ENCODE measurements around the gene PCDHA8. TPM values are rescaled to one million over a fixed set of nuclear protein-coding genes. Genes with fewer than 3 reads are reported as not detected.
"Not testable (repeated sequence)": the region's sequence is repeated elsewhere in the genome, so short reads cannot be mapped to it uniquely, and the experiment has no call there.

PCDHA8 gene
- total RNA-seq, 1 donor from 2014 or later: 0.52 TPM

DNA sequence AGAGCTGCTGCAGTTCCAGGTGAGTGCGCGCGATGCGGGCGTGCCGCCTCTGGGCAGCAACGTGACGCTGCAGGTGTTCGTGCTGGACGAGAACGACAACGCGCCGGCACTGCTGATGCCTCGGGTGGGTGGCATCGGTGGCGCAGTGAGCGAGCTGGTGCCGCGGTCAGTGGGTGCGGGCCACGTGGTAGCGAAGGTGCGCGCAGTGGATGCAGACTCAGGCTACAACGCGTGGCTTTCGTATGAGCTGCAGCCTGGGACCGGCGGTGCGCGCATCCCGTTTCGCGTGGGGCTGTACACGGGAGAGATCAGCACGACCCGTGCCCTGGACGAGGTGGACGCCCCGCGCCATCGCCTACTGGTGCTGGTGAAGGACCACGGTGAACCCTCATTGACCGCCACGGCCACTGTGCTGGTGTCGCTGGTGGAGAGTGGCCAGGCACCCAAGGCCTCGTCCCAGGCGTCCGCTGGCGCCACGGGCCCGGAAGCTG, 38.2 kb upstream of the PCDHA8 start:
- no peak overlapping the region for H3K9ac ChIP-seq (ENCODE audit: low read depth in 1 of 3, low read length in 3 of 3)
- H3K4me1 ChIP-seq (ENCODE audit: control insufficient read depth in 3 of 3, insufficient read depth in 3 of 3, low read length in 3 of 3): no peaks in the 10 kb centered on the region
- H3K9me3 ChIP-seq (ENCODE audit: control insufficient read depth in 3 of 3, low read length in 3 of 3): peaks cover 9 to 22% (median 12%) of the 10 kb centered on the region in 3 donors
- peaks cover 0 to 9% (median 0%) of the 10 kb centered on the region in 3 donors for H3K27me3 ChIP-seq (ENCODE audit: control insufficient read depth in 3 of 3, insufficient read depth in 3 of 3, low read length in 3 of 3)
- H3K4me3 ChIP-seq (ENCODE audit: low read length in 3 of 3): peak overlapping the region in 1 of 3 donors; percentile 13
- no peak overlapping the region for H3K27ac ChIP-seq (ENCODE audit: low read depth, low read length)
- no peaks in the 10 kb centered on the region for H3K36me3 ChIP-seq (ENCODE audit: control insufficient read depth in 3 of 3, insufficient read depth in 3 of 3, low read length in 3 of 3)

DNA sequence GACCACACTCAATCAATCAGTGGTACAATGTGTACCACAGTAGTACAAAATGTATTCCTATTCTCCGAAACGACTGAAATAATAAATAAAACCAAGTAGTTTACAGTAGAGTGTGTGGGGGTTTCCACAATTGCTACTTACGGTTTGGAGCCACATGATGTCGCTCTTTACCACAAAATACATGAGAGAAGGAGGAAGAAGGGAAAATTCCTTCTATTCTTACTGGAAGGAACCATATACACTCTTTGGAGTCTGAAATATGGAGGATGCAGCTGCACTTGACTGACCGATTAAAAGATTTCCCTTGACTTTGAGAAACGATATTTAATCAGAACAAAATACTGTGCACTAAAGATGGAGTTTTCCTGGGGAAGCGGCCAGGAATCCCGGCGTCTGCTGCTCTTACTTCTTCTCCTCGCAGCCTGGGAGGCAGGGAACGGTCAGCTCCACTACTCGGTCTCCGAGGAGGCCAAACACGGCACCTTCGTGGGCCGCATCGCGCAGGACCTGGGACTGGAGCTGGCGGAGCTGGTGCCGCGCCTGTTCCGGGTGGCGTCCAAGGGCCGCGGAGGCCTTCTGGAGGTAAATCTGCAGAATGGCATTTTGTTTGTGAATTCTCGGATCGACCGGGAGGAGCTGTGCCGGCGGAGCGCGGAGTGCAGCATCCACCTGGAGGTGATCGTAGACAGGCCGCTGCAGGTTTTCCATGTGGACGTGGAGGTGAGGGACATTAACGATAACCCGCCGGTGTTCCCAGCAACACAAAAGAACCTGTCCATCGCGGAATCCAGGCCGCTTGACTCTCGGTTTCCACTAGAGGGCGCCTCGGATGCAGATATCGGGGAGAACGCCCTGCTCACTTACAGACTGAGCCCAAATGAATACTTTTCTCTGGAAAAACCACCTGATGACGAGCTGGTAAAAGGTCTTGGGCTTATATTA, 33.9 kb upstream of the PCDHA8 start, which contains the start of gene PCDHA4:
PCDHA4 (plus strand) TSS at position 235 of the 942 bp plus-strand sequence.
- H3K4me1 ChIP-seq (ENCODE audit: control insufficient read depth in 3 of 3, insufficient read depth in 3 of 3, low read length in 3 of 3): no peaks in the 10 kb centered on the region
- H3K4me3 ChIP-seq (ENCODE audit: low read length in 3 of 3): peak within 1 kb of the TSS in 1 of 3 donors; percentile 16
- H3K36me3 ChIP-seq (ENCODE audit: control insufficient read depth in 3 of 3, insufficient read depth in 3 of 3, low read length in 3 of 3): no peaks in the 10 kb centered on the region
- no peak within 1 kb of the TSS for H3K9ac ChIP-seq (ENCODE audit: low read depth in 1 of 3, low read length in 3 of 3)
- peaks cover 7 to 27% (median 10%) of the 10 kb centered on the region in 3 donors for H3K9me3 ChIP-seq (ENCODE audit: control insufficient read depth in 3 of 3, low read length in 3 of 3)
- H3K27me3 ChIP-seq (ENCODE audit: control insufficient read depth in 3 of 3, insufficient read depth in 3 of 3, low read length in 3 of 3): peaks cover 0 to 6% (median 0%) of the 10 kb centered on the region in 3 donors
- H3K27ac ChIP-seq (ENCODE audit: low read depth, low read length): no peak within 1 kb of the TSS

DNA sequence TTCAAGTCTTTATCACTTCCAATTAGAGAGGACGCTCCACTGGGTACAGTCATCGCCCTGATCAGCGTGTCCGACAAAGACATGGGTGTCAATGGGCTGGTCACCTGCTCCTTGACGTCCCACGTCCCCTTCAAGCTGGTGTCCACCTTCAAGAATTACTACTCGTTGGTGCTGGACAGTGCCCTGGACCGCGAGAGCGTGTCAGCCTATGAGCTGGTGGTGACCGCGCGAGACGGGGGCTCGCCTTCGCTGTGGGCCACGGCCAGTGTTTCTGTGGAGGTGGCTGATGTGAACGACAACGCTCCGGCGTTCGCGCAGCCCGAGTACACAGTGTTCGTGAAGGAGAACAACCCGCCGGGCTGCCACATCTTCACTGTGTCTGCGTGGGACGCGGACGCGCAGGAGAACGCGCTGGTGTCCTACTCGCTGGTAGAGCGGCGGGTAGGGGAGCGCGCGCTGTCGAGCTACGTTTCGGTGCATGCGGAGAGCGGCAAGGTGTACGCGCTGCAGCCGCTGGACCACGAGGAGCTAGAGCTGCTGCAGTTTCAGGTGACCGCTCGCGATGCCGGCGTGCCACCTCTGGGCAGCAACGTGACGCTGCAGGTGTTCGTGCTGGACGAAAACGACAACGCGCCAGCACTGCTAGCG, 32.6 kb upstream of the PCDHA8 start:
- H3K9ac ChIP-seq (ENCODE audit: low read depth in 1 of 3, low read length in 3 of 3); H3K4me1 ChIP-seq (ENCODE audit: control insufficient read depth in 3 of 3, insufficient read depth in 3 of 3, low read length in 3 of 3); H3K27ac ChIP-seq (ENCODE audit: low read depth, low read length); H3K27me3 ChIP-seq (ENCODE audit: control insufficient read depth in 3 of 3, insufficient read depth in 3 of 3, low read length in 3 of 3); H3K36me3 ChIP-seq (ENCODE audit: control insufficient read depth in 3 of 3, insufficient read depth in 3 of 3, low read length in 3 of 3); H3K4me3 ChIP-seq (ENCODE audit: low read length in 3 of 3): not testable (repeated sequence)
- H3K9me3 ChIP-seq (ENCODE audit: control insufficient read depth in 3 of 3, low read length in 3 of 3): peaks cover 3 to 15% (median 7%) of the 10 kb centered on the region in 3 donors

DNA sequence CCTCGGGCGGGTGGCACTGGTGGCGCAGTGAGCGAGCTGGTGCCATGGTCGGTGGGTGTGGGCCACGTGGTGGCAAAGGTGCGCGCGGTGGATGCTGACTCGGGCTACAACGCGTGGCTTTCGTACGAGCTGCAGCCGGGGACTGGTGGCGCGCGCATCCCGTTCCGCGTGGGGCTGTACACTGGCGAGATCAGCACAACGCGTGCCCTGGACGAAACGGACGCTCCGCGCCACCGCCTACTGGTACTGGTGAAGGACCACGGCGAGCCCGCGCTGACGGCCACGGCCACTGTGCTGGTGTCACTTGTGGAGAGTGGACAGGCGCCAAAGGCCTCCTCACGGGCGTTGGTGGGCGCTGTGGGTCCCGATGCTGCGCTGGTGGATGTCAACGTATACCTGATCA, 32.1 kb upstream of the PCDHA8 start:
- Histone ChIP-seq H3K9ac (ENCODE audit: low read depth in 1 of 3, low read length in 3 of 3) (no peak overlapping the region), H3K4me1 (ENCODE audit: control insufficient read depth in 3 of 3, insufficient read depth in 3 of 3, low read length in 3 of 3) (no peaks in the 10 kb centered on the region), H3K27ac (ENCODE audit: low read depth, low read length) (no peak overlapping the region), H3K36me3 (ENCODE audit: control insufficient read depth in 3 of 3, insufficient read depth in 3 of 3, low read length in 3 of 3) (no peaks in the 10 kb centered on the region), H3K4me3 (ENCODE audit: low read length in 3 of 3) (no peak overlapping the region), H3K27me3 (ENCODE audit: control insufficient read depth in 3 of 3, insufficient read depth in 3 of 3, low read length in 3 of 3) (no peaks in the 10 kb centered on the region), H3K9me3 (ENCODE audit: control insufficient read depth in 3 of 3, low read length in 3 of 3) (peaks cover 3 to 15% (median 5%) of the 10 kb centered on the region in 3 donors)

DNA sequence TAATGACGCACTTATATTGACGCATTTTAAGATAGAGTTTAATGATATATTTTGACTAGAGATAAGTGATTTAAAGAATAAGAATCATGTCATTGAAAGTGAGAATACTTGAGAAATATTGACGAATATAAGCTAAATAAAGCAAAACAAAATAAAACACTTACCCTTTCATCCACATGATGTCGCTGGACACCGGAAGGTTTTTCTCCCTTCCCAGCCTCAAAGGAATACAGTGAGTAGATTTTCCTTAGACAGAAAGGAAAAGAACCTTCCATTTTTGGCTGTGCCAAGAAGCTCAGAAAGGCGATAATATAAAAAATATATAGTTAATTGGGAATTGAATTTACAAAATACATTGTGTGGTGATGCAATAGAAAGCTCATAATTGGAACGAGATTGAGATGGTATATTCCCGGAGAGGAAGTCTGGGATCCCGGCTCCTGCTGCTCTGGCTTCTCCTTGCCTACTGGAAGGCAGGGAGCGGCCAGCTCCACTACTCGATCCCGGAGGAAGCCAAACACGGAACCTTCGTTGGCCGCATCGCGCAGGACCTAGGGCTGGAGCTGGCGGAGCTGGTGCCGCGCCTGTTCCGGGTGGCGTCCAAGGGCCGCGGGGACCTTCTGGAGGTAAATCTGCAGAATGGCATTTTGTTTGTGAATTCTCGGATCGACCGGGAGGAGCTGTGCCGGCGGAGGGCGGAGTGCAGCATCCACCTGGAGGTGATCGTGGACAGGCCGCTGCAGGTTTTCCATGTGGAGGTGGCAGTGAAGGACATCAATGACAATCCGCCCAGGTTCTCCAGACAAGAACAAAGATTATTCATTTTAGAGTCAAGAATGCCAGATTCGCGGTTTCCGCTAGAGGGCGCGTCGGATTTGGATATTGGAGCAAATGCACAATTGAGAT, 19.4 kb upstream of the PCDHA8 start, which contains the start of gene PCDHA5:
PCDHA5 (plus strand) TSS at position 239 of the 906 bp plus-strand sequence.
- peaks cover 0 to 8% (median 0%) of the 10 kb centered on the region in 3 donors for H3K9me3 ChIP-seq (ENCODE audit: control insufficient read depth in 3 of 3, low read length in 3 of 3)
- H3K4me1 ChIP-seq (ENCODE audit: control insufficient read depth in 3 of 3, insufficient read depth in 3 of 3, low read length in 3 of 3): no peaks in the 10 kb centered on the region
- peaks cover 0 to 10% (median 0%) of the 10 kb centered on the region in 3 donors for H3K27me3 ChIP-seq (ENCODE audit: control insufficient read depth in 3 of 3, insufficient read depth in 3 of 3, low read length in 3 of 3)
- H3K4me3 ChIP-seq (ENCODE audit: low read length in 3 of 3): peak within 1 kb of the TSS in 1 of 3 donors; percentile 7
- no peak within 1 kb of the TSS for H3K9ac ChIP-seq (ENCODE audit: low read depth in 1 of 3, low read length in 3 of 3)
- no peaks in the 10 kb centered on the region for H3K36me3 ChIP-seq (ENCODE audit: control insufficient read depth in 3 of 3, insufficient read depth in 3 of 3, low read length in 3 of 3)
- no peak within 1 kb of the TSS for H3K27ac ChIP-seq (ENCODE audit: low read depth, low read length)

DNA sequence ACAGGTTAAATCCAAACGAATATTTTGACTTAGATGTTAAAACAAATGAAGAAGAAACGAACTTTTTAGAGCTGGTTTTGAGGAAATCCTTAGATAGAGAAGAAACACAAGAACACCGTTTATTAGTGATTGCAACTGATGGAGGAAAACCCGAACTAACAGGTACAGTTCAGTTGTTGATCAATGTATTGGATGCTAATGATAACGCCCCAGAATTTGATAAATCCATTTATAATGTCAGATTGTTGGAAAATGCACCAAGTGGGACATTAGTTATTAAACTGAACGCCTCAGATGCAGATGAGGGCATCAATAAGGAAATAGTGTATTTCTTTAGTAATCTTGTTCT, 18.7 kb upstream of the PCDHA8 start:
- H3K27me3 ChIP-seq (ENCODE audit: control insufficient read depth in 3 of 3, insufficient read depth in 3 of 3, low read length in 3 of 3): peaks cover 0 to 10% (median 0%) of the 10 kb centered on the region in 3 donors

DNA sequence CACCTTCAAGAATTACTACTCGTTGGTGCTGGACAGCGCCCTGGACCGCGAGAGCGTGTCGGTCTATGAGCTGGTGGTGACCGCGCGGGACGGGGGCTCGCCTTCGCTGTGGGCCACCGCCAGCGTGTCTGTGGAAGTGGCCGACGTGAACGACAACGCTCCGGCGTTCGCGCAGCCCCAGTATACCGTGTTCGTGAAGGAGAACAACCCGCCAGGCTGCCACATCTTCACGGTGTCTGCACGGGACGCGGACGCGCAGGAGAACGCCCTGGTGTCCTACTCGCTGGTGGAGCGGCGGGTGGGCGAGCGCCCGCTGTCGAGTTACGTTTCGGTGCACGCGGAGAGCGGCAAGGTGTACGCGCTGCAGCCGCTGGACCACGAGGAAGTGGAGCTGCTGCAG, 18.0 kb upstream of the PCDHA8 start:
- not testable (repeated sequence) for H3K36me3 ChIP-seq (ENCODE audit: control insufficient read depth in 3 of 3, insufficient read depth in 3 of 3, low read length in 3 of 3); H3K9ac ChIP-seq (ENCODE audit: low read depth in 1 of 3, low read length in 3 of 3); H3K4me1 ChIP-seq (ENCODE audit: control insufficient read depth in 3 of 3, insufficient read depth in 3 of 3, low read length in 3 of 3); H3K4me3 ChIP-seq (ENCODE audit: low read length in 3 of 3); H3K27ac ChIP-seq (ENCODE audit: low read depth, low read length)
- peaks cover 0 to 11% (median 0%) of the 10 kb centered on the region in 3 donors for H3K9me3 ChIP-seq (ENCODE audit: control insufficient read depth in 3 of 3, low read length in 3 of 3)
- H3K27me3 ChIP-seq (ENCODE audit: control insufficient read depth in 3 of 3, insufficient read depth in 3 of 3, low read length in 3 of 3): peaks cover 0 to 11% (median 0%) of the 10 kb centered on the region in 3 donors

More for the DNA sequence above, 18.7 kb upstream of the PCDHA8 start:
- H3K36me3 ChIP-seq (ENCODE audit: control insufficient read depth in 3 of 3, insufficient read depth in 3 of 3, low read length in 3 of 3): no peaks in the 10 kb centered on the region
- no peak overlapping the region for H3K27ac ChIP-seq (ENCODE audit: low read depth, low read length)
- H3K9me3 ChIP-seq (ENCODE audit: control insufficient read depth in 3 of 3, low read length in 3 of 3): peaks cover 0 to 8% (median 0%) of the 10 kb centered on the region in 3 donors
- H3K4me1 ChIP-seq (ENCODE audit: control insufficient read depth in 3 of 3, insufficient read depth in 3 of 3, low read length in 3 of 3): no peaks in the 10 kb centered on the region
- peak overlapping the region in 1 of 3 donors; percentile 7 for H3K4me3 ChIP-seq (ENCODE audit: low read length in 3 of 3)
- no peak overlapping the region for H3K9ac ChIP-seq (ENCODE audit: low read depth in 1 of 3, low read length in 3 of 3)

DNA sequence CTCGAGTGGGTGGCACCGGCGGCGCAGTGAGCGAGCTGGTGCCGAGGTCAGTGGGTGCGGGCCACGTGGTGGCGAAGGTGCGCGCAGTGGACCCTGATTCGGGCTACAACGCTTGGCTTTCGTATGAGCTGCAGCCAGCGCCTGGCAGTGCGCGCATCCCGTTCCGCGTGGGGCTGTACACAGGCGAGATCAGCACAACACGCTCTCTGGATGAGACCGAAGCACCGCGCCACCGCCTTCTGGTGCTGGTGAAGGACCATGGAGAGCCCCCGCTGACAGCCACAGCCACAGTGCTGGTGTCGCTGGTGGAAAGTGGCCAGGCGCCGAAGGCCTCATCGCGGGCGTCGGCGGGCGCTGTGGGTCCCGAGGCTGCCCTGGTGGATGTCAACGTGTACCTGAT, 17.5 kb upstream of the PCDHA8 start:
- H3K9me3 ChIP-seq (ENCODE audit: control insufficient read depth in 3 of 3, low read length in 3 of 3): peaks cover 0 to 12% (median 0%) of the 10 kb centered on the region in 3 donors
- peaks cover 0 to 16% (median 0%) of the 10 kb centered on the region in 3 donors for H3K27me3 ChIP-seq (ENCODE audit: control insufficient read depth in 3 of 3, insufficient read depth in 3 of 3, low read length in 3 of 3)
- H3K36me3 ChIP-seq (ENCODE audit: control insufficient read depth in 3 of 3, insufficient read depth in 3 of 3, low read length in 3 of 3): no peaks in the 10 kb centered on the region
- H3K4me1 ChIP-seq (ENCODE audit: control insufficient read depth in 3 of 3, insufficient read depth in 3 of 3, low read length in 3 of 3): no peaks in the 10 kb centered on the region
- H3K9ac ChIP-seq (ENCODE audit: low read depth in 1 of 3, low read length in 3 of 3): no peak overlapping the region
- no peak overlapping the region for H3K27ac ChIP-seq (ENCODE audit: low read depth, low read length)
- H3K4me3 ChIP-seq (ENCODE audit: low read length in 3 of 3): no peak overlapping the region

DNA sequence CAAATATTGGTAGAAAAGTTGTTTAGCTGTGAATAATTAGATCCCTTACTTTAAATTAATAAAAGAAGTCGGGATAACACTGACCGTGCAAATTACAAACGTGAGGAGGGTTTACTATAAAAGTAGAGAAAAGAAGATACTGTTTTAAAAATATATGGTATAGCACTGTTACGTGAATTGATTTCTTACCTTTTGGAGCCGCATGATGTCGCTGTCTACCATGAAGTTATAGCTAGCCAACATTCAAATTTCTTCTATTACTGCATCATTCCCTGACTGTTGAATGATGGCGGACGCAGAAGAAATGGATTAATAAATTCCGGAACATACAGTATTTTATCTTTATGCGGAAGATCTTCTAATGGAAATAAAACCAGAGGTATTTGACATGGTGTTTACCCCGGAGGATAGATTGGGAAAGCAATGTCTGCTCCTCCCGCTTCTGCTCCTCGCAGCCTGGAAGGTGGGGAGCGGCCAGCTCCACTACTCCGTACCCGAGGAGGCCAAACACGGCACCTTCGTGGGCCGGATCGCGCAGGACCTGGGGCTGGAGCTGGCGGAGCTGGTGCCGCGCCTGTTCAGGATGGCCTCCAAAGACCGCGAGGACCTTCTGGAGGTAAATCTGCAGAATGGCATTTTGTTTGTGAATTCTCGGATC, 13.2 kb upstream of the PCDHA8 start, which contains the start of gene PCDHA6:
PCDHA6 (plus strand) TSS at position 257 of the 658 bp plus-strand sequence; CDS start at position 389, 132 bp downstream.
- Histone ChIP-seq H3K4me3 (ENCODE audit: low read length in 3 of 3) (no peak within 1 kb of the TSS), H3K27ac (ENCODE audit: low read depth, low read length) (no peak within 1 kb of the TSS), H3K27me3 (ENCODE audit: control insufficient read depth in 3 of 3, insufficient read depth in 3 of 3, low read length in 3 of 3) (peaks cover 0 to 21% (median 0%) of the 10 kb centered on the region in 3 donors), H3K4me1 (ENCODE audit: control insufficient read depth in 3 of 3, insufficient read depth in 3 of 3, low read length in 3 of 3) (no peaks in the 10 kb centered on the region), H3K9ac (ENCODE audit: low read depth in 1 of 3, low read length in 3 of 3) (no peak within 1 kb of the TSS), H3K36me3 (ENCODE audit: control insufficient read depth in 3 of 3, insufficient read depth in 3 of 3, low read length in 3 of 3) (no peaks in the 10 kb centered on the region), H3K9me3 (ENCODE audit: control insufficient read depth in 3 of 3, low read length in 3 of 3) (peaks cover 0 to 13% (median 2%) of the 10 kb centered on the region in 3 donors)

All from skeletal muscle tissue (tissue), 4 donors.